EL (cell line): ENCODE data around the gene LDAH.

Experiments
- DNase-seq: peaks from one replicate; pipeline ENCODE4 v3.0.0-alpha.2; 2016

Gene LDAH

GRCh38 chr2:20677301-20678085, 145.4 kb downstream of the LDAH start:
- DNase-seq: no peak

GRCh38 chr2:20676353-20677215, 146.3 kb downstream of the LDAH start:
- DNase-seq: no peak

GRCh38 chr2:20675701-20676352, 147.1 kb downstream of the LDAH start:
- no peak for DNase-seq

DNA sequence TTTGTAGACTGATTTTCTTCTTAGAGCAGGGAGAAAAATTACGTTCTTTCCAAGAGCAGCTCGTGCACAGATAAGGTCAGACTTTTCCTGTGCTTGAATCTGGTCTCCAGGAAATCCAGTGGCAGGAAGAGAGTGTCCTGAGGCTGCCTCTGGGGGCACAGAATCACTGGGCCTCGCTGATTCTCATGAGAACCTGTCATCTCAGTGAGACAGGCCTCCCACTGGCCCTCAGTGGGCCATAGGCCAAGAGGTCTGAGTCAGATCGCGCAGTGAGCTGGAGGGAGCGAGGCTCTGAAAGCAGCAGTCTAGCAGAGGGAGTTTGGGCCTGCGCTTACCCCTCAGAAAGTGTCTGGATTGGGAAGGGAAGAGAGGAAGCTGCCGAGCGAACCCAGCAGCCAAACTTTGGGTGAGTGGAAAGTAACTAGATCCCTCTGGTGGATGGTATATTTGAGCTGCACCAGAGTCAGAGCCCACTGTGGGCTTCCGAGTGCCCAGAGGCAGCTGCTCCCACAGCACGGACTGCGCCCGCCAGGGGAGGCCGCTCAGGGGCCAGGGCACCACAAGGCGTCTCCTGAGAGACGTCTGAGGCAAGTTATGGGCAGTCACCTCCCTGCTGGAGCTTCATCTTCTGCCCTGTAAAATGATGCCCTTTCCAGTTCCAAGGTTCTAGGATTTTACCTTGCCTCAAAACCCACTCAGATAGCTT, 147.8 kb downstream of the LDAH start:
- peak; percentile 86 for DNase-seq

DNA sequence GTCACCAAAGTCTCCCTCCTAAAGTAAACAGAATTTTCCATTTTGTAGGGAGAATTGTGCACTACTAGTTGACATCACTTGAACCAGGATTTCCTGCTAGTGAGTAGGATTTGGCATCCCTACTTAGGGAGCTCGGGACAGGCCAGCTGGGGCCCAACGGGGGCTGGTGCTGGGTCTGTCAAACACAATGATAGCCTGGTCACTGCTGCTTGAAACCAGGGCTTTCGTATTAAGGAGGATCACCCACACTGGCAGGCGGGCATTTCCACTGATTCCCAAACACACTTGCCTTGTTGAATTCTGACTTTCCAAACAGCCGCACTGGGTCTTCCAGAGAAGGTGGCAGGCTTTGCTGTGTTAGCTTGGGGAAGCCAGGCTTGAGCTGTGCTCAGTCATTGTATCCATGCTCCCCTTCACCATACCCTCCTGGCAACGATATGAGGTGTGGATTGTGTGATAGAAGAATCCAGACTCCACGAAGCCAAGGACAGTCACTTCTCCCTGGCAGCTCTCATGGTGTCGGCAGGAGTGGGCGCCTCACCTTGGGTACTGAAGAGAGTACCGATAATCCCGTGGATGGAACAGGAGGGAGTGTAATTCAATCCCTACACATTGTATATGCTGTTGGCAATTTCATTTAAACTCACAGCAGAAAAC, 148.5 kb downstream of the LDAH start:
- no peak for DNase-seq

DNA sequence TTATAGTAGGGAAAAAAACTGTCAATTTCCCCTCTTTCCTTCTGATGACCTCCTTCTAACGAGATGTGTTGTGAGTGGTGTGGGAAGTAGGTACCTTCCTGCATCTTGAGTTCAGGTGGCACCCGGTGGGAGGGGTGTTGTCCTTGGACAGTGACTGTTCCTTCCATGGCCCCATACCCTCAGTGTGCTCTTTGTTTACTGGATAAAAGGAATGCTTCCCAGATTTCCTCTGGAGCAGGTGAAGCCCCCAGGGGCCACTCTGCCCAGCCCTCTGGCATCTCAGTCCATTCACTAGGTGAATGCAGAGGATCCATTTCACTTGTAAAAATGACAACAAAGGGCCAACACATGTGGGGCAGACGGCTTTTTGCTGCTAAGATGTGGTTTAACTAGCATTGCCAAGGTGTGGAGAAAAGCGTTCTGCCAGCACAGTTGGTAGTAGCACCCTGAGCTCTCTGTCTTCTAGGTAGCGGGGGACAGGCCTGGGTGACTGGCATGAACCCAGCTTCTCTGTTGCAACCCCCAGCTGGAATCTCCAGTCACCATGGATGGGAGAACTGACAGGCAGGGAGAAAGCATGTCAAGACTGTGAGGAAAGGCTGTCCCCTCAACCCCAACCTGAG, 149.1 kb downstream of the LDAH start:
- DNase-seq: no peak

DNA sequence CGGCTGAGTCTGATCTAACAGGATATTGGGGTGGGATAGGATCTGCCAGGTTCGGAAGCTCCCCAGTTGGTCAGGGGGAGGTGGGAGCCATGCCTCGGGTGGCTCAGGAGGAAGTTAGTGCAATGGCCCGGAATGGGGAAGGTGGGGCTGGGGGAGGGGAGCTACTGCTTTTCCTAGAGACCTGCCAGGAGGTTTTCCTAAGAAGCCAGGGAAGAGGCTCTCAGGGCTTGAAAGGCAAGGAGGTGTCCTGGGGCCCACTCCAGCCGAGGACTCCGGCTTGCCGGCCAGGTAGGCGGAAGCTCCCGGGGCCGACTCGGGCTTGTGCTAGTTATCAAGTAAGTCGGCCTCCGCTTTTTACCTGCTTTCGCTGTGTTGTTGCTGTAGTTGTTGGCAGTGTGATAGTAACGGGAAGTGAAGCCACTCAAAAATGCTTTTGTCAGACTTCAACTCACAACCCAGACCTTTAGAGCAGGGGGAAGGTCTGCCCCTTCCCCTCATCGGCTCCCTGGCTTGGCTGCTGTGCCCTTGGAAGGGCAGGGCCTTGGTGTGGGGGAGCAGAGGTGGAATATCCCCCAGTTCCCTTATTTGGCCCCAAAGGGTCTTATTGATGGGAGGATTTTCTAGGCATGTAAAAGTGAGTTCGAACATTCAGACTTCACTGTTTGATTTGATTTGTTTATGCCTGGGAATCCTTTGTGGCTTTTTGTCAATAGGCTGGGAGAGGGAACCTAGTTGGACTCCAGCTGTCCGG, 150.5 kb downstream of the LDAH start:
- no peak for DNase-seq

- DNase-seq: no peak
These were observed 151.2 kb downstream of the LDAH start for GRCh38 chr2:20671736-20672080.

DNA sequence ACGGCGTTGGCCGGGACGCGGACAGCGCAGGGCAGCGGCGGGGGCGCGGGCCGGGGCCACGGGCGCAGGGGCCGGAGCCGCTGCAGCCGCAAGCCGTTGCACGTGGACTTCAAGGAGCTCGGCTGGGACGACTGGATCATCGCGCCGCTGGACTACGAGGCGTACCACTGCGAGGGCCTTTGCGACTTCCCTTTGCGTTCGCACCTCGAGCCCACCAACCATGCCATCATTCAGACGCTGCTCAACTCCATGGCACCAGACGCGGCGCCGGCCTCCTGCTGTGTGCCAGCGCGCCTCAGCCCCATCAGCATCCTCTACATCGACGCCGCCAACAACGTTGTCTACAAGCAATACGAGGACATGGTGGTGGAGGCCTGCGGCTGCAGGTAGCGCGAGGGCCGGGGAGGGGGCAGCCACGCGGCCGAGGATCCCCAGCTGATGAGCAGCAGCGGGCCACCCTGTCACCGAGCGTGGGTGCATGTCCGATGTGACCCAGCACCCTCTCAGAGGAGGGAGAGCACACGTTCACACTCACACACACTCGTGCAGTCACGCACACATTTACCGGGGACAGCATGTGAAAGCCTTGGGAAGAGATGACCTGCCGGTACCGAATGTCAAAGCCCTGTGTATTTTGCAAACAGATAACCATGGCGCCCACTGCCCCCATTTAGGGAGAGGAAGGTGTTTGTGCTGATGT, 151.7 kb downstream of the LDAH start:
- no peak for DNase-seq

DNA sequence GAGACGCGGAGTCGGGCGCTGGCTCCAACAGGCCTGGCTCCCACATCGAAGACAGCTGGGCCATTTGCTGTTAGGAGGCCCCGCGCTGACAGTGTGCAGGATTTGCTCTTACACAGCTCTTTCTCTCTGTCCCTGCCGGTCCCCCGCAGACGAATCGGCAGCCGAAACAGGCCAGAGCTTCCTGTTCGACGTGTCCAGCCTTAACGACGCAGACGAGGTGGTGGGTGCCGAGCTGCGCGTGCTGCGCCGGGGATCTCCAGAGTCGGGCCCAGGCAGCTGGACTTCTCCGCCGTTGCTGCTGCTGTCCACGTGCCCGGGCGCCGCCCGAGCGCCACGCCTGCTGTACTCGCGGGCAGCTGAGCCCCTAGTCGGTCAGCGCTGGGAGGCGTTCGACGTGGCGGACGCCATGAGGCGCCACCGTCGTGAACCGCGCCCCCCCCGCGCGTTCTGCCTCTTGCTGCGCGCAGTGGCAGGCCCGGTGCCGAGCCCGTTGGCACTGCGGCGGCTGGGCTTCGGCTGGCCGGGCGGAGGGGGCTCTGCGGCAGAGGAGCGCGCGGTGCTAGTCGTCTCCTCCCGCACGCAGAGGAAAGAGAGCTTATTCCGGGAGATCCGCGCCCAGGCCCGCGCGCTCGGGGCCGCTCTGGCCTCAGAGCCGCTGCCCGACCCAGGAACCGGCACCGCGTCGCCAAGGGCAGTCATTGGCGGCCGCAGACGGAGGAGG, 152.4 kb downstream of the LDAH start:
- DNase-seq: no peak

DNA sequence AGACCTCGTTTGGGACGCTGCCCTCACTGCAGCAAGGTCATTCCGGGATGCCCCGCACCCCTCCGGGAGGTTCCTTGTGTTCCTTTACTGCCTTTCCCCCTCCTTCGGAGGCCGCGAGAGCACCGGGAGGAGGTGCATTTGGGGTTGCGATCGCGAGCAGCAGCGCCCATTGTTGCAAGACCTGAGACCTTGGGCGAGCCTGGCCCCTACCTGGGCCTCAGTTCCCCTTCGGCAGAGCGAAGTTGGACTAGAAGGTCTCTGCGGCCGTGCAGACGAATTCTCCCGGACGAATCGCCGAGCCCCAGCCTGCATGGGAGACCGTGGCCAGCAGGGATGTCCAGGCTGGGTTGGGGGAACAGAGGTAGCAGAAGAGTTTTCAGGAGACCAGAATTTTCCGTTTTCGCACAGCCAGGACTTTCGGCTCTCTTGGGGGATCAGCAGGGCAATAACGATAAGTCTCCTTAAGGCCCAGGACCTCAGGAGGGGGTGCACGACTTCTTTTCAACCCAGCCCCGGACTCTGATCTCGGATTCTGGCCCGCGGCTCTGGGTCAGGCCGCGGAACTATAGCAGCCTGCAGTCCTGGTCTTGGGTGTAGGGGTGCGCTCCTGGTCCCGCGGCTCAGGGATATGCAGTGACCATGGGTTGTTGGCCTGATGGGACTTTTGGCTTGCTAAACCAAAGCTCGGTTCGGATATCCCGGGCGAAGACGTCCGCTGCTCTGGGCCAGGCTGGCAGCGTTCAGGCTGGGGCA, 153.2 kb downstream of the LDAH start:
- DNase-seq: no peak

- DNase-seq: no peak
These were observed 153.9 kb downstream of the LDAH start for GRCh38 chr2:20668871-20669475.

DNA sequence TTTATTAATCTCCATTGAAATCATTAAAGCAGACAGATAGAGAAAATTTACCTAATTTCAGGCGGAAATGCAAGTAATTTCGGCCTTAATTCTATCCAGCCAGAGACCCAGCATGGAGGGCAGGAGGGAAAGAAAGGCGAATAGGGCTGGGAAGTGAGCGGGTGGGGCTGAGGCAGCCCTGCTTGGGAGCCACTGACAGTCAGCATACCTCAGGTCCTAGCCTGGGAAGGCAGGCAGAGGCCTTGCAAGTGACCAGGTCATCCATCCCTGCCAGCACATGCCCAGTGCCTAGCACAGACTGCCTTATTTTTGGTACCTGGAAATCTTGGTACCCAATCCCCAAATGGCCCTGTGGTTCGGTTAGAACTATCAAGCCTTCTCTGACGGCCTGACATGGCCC, 154.4 kb downstream of the LDAH start:
- DNase-seq: no peak

- DNase-seq: no peak
These were observed 155.1 kb downstream of the LDAH start for GRCh38 chr2:20667531-20668401.

- DNase-seq: no peak
These were observed 155.8 kb downstream of the LDAH start for GRCh38 chr2:20667151-20667530.

GRCh38 chr2:20666304-20667150, 156.4 kb downstream of the LDAH start, which contains the start of gene GDF7:
TSS of gene GDF7 (plus strand) at chr2:20667144. CDS start at chr2:20667240, 96 bp downstream.
- peak; percentile 26 for DNase-seq

DNA sequence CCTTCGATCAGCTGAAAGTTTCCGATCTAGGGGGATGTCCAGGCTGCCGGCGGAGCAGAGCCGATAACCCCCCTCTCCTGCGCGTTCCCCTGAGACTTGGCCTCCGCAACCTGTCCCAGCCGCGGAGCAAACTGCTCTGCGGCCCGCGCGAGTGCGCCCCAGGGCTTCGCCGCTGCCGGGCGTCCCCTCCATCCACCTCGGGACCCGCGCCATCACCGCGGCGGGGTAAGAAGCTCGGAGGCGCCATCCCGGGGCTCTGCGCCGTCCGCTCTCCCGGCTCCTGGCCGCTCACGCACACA, 156.9 kb downstream of the LDAH start:
- DNase-seq: no peak
